Measurements from ENCODE around the gene WBP2.
"Not testable (repeated sequence)": the region's sequence is repeated elsewhere in the genome, so short reads cannot be mapped to it uniquely, and the experiment has no call there.

Gene WBP2

GRCh38 chr17:75865404-75866188 is 10.5 kb upstream of the WBP2 start:
- DNase-seq = not testable (repeated sequence)

DNA sequence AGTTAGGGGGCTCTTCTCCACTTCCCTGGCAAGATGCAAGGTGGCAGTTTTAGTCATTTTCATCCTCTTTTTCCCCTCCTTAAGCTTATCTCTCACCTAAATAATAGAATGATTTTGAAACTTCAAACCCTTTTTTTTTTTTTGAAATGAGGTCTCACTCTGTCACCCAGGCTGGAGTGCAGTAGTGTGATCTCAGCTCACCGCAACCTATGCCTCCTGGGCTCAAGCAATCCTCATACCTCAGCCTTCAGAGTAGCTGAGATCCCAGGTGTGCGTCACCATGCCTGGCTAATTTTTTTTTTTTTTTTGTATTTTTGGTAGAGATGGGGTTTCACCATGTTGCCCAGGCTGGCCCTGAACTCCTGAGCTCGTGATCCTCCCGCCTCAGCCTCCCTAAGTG is 9.8 kb upstream of the WBP2 start:
- not testable (repeated sequence) for DNase-seq

GRCh38 chr17:75864448-75864871 is 9.3 kb upstream of the WBP2 start:
- DNase-seq = no peak

DNA sequence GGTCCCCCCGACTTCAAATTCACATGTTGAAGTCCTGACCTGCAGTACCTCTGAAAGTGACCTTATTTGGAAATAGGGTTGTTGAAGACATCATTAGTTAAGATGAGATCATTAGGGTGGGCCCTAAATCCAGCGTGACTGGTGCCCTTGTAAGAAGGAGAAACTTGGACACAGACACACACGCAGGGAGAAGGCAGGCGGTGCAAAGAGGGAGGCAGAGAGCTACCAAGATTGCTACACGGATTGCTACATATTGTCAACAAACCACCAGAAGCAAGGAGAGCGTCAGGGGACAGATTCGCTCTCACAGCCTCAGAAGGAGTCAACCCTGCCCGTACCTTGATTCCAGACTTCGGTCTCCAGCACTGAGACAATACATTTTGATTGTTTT is 6.8 kb upstream of the WBP2 start:
- no peak for DNase-seq

DNA sequence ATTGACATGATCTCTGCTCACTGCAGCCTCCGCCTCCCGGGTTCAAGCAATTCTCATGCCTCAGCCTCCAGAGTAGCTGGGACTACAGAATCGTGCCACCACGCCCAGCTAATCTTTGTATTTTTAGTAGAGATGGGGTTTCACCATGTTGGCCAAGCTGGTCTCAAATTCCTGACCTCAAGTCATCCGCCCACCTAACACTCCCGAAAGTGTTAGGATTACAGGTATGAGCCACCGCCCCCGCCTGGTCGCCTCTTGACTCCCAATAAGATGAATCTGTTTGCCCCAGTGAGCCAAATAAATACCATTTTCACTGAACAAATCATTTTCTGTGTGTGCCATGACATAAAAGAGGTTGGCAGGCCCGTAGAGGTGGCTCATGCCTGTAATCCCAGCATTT is 4.2 kb upstream of the WBP2 start:
- DNase-seq = not testable (repeated sequence)

DNA sequence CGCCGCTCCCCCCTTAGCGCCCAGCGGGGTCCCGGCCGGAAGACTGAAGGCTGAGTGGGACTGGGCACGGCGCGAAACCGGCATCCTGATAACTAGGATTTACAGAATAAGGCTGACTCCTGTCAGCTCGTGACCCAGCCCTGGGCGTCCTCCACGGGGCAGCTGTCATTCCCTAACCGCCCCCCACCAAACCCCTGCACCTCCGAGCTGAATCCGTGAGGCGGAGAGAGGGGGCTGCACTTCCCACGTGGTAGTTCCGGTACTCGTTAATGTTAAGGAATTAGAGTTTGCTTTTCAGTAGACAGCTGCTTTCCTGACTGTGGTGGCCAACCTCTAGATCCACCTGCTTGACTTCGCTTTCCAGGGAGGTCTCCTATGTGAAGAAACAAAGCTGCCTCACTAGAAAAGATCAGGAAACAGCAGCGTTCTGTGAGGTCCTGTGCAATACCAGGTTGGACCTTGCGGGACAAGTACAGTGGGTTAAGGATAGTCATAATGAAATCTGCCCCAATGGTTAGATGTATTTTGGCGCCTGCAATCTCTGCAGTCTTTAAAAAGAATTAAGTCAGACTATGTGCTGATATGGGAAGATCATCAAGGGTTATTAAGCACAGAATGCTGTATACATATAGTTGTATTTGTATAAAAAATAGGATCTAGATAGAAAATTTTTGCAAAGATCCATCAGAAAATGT is 1.1 kb upstream of the WBP2 start:
- DNase-seq = peak; percentile 67

DNA sequence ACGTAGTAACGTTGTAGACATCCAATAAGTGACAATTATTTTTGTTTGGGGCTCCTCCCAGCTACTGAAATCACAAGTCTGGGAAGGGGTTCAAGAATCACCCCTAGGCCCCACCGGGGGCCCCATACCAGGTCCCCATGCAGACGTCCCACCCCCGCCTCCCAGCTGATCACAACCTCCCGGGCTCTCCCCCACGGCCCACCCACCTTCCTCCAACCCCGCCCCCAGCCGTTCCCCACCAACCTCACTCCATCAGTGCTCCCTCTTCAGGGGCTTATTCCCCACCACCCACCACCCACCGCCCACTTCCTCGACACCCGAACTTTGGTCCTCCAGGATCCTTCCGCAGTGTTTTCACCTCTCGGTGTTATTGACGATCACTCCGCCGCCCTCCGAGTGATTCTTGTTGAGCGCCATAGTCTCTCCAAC is 240 bp downstream of the WBP2 start:
- DNase-seq = no peak

DNA sequence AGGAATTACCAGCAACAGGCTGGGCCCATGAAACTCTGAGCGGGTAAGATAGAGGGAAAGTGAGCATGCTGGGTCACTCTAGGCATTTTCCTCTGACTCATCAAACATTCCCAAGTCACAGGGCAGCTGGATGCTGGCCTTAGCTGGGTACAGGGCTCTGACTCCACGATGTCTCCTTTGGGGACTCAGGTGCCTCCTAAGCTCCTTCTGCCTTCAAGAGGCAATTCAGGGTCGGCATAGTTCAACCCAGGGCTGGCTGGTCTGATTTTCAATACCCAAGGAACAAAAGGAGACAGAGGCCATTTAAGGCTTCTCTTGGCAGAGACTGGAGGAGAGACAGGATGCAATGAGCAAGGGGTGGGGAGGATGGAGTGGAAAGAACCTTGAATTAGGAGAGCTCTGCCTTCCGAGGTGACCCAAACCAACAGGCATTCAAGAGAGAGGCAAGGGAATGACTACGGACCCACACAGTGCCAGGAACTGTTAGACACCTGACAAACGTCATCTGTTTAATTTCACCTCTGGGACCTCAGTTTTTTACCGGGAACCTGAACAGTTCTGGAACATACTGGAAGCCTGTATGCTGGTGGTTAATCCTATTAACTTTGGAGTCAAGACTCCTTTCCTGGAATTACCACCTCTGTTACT is 910 bp downstream of the WBP2 start:
- DNase-seq = no peak

- DNase-seq = no peak
Measured at GRCh38 chr17:75853433-75853832, 1.7 kb downstream of the WBP2 start.

- DNase-seq = not testable (repeated sequence)
Measured at GRCh38 chr17:75851693-75851991, 3.5 kb downstream of the WBP2 start.

DNA sequence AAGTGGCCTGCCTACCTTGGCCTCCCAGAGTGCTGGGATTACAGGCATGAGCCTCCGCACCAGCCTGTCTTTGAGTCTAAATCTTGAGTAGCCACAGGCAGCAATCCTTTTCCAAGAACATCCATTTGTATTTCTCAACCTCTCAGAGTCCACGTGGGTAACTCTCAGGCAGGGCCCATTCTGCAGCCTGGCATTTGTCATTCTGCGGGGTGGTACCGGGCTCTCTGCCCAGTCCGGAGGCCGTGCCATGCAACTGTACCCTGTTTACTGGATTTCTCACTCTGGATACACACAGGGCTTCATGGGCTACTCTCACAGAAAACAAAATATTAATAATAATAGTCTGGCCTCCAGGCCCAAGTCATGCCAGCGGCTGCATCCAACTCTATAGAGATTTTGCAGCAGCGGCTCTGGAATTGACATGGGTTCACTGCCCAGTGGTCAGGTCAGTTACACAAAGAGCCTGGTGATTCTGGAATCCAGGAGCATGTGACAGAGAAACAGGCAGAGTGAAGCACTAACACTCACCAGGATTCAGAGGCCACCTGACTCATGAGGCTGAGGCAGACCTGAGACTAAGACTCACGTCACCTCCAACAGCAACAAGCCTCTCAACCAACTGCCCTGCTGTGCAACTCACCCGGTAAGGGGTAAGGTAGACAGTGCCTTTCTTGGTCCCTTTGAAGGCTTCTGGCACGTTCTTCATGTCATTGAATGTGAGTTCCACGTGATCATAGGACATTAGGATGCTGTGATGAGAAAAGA is 4.0 kb downstream of the WBP2 start:
- no peak for DNase-seq

- no peak for DNase-seq
Measured at GRCh38 chr17:75849724-75850123, 5.4 kb downstream of the WBP2 start.

DNA sequence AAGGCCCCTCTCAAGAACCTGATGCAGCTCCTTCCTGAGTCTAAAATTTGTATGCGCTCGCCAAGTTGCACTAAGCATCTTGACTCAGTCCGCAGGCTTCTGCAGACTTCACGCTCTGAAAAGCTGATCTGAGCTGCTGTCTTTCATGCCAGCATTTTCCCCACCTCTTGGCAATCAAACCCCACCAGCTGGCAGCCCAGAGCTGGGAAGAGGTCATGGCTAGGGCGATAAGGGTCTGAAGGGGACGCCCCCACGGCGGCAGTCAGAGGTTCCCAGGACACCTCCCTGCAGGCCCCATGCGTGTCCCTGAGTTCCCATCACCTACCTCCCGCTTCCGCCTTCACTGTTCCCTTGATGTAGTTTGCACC is 5.9 kb downstream of the WBP2 start:
- DNase-seq = no peak

GRCh38 chr17:75848523-75849278 is 6.4 kb downstream of the WBP2 start:
- peak; percentile 70 for DNase-seq

DNA sequence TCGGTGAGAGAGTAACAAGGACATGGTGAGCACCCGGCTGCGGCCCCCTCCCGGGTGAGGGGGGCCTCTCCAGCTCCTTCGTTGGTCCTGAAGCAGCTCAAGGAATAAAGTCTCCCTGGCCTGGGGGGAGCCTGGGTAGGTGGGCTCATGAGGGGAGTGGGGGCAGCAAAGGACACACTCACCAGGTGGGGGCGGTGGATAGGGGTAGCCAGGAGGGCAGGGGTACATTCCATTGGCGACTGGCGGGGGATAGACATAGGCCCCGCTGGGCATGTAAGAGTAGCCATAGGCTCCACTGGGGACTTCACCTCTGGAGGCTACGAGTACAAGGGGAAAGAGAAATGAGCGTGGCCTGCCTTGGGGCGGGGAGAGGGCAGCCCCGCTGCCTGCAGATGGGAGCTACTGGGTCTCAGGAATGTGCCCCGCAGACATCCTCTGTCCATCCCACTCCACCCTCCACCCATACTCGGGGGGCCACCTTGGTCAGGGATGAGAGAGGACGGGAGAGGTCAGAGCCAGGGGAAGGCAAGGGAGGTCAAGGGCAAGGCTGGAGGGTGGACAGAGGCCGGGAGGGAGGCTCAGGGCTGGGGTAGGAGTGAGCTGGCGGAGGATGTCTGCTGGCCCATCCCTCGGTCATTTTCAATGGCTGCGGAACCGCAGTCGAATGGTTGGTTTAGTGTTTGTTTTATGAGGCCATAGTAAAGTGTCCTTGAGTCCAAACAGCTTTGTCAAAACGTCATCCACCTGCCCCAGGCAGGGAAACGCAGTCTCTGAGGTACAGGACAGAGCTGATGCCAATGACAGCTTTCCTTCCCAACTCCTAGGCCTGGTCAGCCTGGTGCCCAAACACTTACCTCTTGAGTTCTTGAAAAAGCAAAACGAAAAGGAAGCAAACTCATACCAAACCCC is 7.3 kb downstream of the WBP2 start:
- DNase-seq = no peak

- DNase-seq = no peak
Measured at GRCh38 chr17:75846692-75847613, 8.2 kb downstream of the WBP2 start.

DNA sequence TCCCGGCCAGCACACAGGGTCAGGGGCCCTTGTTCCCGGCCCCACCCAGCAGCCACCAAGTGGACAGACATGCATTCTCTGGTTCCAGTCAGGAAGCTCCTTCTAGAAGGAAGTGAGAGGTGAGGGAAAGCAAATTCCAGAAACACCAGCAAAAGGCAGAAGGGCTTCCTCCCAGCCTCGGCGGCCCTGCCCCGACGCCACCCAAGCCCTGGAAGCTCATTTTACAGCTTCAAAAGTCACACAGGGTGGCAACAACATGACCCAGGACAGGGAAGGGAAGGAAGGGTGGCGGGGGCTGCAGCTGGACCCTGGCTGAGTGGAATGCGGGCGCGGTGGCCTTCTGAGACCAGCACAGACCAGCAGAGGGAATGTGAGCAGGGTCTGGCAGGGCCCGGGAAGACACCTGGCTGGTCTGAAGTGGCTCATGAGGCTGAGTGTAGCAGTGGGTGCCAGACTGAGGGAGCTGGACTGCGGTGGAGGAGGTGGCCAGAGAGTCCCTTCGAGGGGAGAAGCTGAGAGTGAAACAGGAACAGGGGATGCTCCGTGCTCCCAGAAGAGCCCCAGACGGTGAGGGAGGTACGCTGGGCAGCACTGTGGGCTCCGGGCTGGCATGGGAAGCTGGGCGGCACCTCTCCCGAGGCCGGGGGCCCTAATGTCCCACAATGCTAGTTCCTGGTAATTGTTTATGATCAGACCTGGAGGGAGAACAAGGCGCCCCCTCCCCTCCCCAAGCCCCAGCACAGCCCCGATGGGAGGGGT is 9.0 kb downstream of the WBP2 start:
- no peak for DNase-seq

DNA sequence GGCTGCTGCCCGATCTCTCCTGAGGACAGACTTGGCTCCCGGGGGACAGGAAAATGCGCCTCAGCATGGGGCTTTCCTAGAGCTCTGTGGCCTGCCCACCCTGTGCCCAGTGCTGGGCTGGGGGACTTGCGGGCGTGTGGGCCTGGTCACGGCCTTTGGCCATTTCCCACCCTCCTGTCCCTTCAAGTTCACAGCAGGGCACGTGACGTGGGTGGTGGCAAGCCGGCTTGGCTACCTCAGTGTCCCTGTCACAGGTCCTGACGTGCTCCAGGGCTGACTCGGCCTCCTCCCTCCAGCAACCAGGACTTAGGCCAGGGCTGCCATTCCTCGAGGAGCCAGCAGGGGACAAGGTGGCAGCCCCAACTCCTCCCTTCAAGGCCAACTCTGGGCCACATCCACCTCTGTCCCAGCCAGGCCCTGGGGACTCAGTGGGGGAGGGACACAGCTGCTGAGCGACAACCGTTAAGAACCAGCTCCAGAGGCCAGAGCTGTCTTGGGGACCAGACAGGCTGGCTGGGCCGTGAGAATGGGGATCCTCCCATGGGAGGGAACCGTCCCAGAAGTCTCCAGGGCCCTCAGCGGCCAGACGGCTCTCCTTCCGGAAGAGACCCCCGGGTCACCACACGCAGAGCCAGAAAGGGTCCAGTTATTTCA is 9.9 kb downstream of the WBP2 start:
- DNase-seq = peak; percentile 98

- no peak for DNase-seq
Measured at GRCh38 chr17:75844530-75845057, 10.5 kb downstream of the WBP2 start.

Measured in OCI-M1 (cell line).